K562 (cell line): ENCODE results near the gene GRIN2A. TPM values are rescaled to one million over a fixed set of nuclear protein-coding genes. Genes with fewer than 3 reads are reported as not detected.

Source experiments
- AFF4 ChIP-seq: sonication (generic); formaldehyde crosslinking; IDR thresholded peaks from 2 replicates; pipeline ENCODE4 v1.8.0; 2023; ENCODE audit warnings: mild to moderate bottlenecking, missing genetic modification reagents
- POLR3A ChIP-seq: IDR thresholded peaks from 2 replicates; pipeline ENCODE4 v1.6.1; 2011; ENCODE audit warnings: borderline replicate concordance, mild to moderate bottlenecking, moderate library complexity; ENCODE audit not compliant: insufficient read length, insufficient read depth; ENCODE audit errors: extremely low read depth
- RBFOX2 ChIP-seq: fragments of 200-400 bp; formaldehyde crosslinking; IDR thresholded peaks from 2 replicates; pipeline ENCODE4 v1.6.1; 2017; ENCODE audit warnings: low read depth, mild to moderate bottlenecking, low read length, moderate library complexity
- RBM39 ChIP-seq: fragments of 200-400 bp; formaldehyde crosslinking; optimal IDR thresholded peaks from 2 replicates; pipeline ENCODE3; 2018; ENCODE audit warnings: low read depth, low read length
- SMAD2 ChIP-seq: fragments of 150-350 bp; IDR thresholded peaks from 2 replicates; pipeline ENCODE4 v1.6.1; 2014; ENCODE audit warnings: low read depth, mild to moderate bottlenecking, low read length
- SMAD4 ChIP-seq: fragments of 250-450 bp; sonication (Bioruptor Pico); conservative IDR thresholded peaks from 2 replicates; pipeline ENCODE4 v1.8.0; 2021; ENCODE audit warnings: inconsistent platforms, mild to moderate bottlenecking, moderate library complexity
- ZNF766 ChIP-seq: fragments of 200-800 bp; sonication (Bioruptor generic); conservative IDR thresholded peaks from 2 replicates; pipeline ENCODE4 v1.6.1; 2016; ENCODE audit warnings: missing genetic modification characterization, missing compliant biosample characterization
- polyA plus RNA-seq, 8 experiments: library from polyadenylated mRNA; depleted of rRNA in 4 of 8; stranded (reverse) in 5 of 8; unstranded in 3 of 8; fragments of >200 nt; fragmentation: Nextera tagmentation in 2 of 8; fragmentation: Illumina TruSeq in 1 of 8; extraction: Ambion mirVana in 2 of 8; extraction: Trizol in 1 of 8; gene quantifications; 2 replicates each; pipeline versions ENCODE4 v1.2.1 to v1.2.3, GENCODE V29; 2011 to 2014; ENCODE audit warnings: inconsistent platforms in 1 of 8, missing spikeins in 1 of 8
- total RNA-seq, 7 experiments: library from RNA; depleted of rRNA in 6 of 7; stranded (reverse); fragments of >200 nt in 6 of 7; fragmentation: Illumina TruSeq in 2 of 7; extraction: Trizol in 2 of 7; gene quantifications; 2 replicates each; pipeline versions ENCODE4 v1.2.1 to v1.2.3, GENCODE V29; 2011 to 2021; ENCODE audit warnings: low replicate concordance in 1 of 7

GRIN2A gene
- total and polyA plus RNA-seq, 9 of the 15 experiments (the other 6 are each of a cell fraction or from before 2014, with no cell fraction given): not detected

- TF ChIP-seq RBFOX2 (no peak), ZNF766 (CRISPR knock-in tag) (no peak), RBM39 (no peak), SMAD4 (CRISPR knock-in tag) (no peak), SMAD2 (no peak), POLR3A (no peak), AFF4 (CRISPR knock-in tag) (no peak)
These were observed 204.8 kb downstream of the GRIN2A start (continued) for GRCh38 chr16:9977333-9977897.
